Muscle layer of duodenum (tissue), 2 donors: ENCODE measurements around the gene NOLC1.

ENCODE experiments used
- H3K27ac ChIP-seq: one replicate; pipeline ENCODE4 v1.7.0; 2013; ENCODE audit warnings: mild to moderate bottlenecking, low read length
- H3K27me3 ChIP-seq: one replicate; pipeline ENCODE4 v1.7.0; 2013; ENCODE audit warnings: low read depth, mild to moderate bottlenecking, control low read depth, low read length
- H3K36me3 ChIP-seq, 2 donors: one replicate each; pipeline ENCODE4 v1.7.0; 2013; ENCODE audit warnings: low read length in 2 of 2, control low read depth in 1 of 2, mild to moderate bottlenecking in 1 of 2; ENCODE audit not compliant: insufficient read depth in 2 of 2, control insufficient read depth in 1 of 2
- H3K4me1 ChIP-seq, 2 donors: one replicate each; pipeline ENCODE4 v1.7.0; 2013; ENCODE audit warnings: low read length in 2 of 2, mild to moderate bottlenecking in 2 of 2, control low read depth in 1 of 2, moderate library complexity in 1 of 2; ENCODE audit not compliant: insufficient read depth in 2 of 2, control insufficient read depth in 1 of 2
- H3K4me3 ChIP-seq, 2 donors: one replicate each; pipeline ENCODE4 v1.7.0; 2013; ENCODE audit warnings: low read length in 2 of 2, low read depth in 1 of 2, mild to moderate bottlenecking in 1 of 2
- H3K9me3 ChIP-seq, 2 donors: one replicate each; pipeline ENCODE4 v1.7.0; 2013; ENCODE audit warnings: low read length in 2 of 2, control low read depth in 1 of 2, mild to moderate bottlenecking in 1 of 2; ENCODE audit not compliant: control insufficient read depth in 1 of 2
- donor health status: healthy.

Gene NOLC1

DNA sequence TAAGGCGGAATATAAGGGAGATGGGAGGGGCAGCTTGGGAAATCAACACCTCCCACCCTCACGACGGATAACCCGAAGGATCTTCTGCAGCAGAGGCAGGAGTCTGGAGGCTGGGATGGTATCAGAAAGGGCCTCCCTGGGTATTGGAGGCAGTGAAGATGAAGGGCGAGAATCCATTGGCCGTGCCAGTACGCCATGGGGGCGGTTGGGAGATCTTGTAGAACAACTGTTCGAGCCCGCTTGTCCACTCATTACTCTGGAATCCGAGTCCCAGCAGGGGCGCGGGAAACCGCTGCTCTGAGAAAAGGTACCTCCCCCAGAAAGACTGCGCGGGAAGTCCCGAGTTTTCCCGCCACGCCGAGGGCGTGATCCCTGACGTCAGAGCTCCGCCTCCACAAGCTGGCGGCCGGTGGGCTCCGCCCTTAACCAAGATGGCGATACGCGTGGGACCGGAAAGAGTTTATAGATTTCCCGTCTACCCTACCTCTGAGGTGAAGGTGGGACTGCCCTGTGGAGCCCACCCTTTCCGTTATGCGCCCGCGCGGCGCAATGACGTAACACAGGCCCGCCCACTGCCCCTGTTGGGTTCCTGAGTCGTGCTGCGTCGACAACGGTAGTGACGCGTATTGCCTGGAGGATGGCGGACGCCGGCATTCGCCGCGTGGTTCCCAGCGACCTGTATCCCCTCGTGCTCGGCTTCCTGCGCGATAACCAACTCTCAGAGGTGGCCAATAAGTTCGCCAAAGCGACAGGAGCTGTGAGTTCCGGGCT is at the start of gene NOLC1:
Gene NOLC1 (plus strand): TSS at position 616 of the 771 bp plus-strand sequence. CDS start 22 bp downstream, at position 638.
- H3K36me3 ChIP-seq: peaks cover 29 to 46% of the 10 kb centered on the region in 2 donors
- H3K27me3 ChIP-seq: no peaks in the 10 kb centered on the region
- no peaks in the 10 kb centered on the region for H3K9me3 ChIP-seq
- peaks cover 5 to 12% of the 10 kb centered on the region in 2 donors for H3K4me1 ChIP-seq
- peak within 1 kb of the TSS; percentile 76 to 93 for H3K4me3 ChIP-seq
- peak within 1 kb of the TSS; percentile 98 for H3K27ac ChIP-seq

DNA sequence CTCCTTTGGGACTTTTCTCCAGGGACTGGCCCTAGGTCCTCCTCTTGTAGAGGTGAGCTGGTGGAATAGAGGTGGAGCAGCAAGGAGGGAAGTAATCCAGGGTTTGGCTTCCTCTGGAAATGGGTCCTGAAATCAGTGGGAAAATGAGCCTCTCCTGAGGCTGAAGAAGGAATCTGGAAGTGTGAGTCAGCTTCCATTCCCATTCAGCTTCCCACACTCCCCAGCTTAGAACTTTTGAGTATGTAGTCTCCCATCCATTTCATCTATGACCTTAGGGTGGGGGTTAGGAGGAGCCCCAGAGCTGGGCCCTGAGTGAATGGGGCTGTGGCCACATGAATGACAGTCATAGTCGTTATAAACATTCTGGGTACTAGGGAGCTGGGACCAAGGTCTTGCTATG is 49.8 kb upstream of the NOLC1 start:
- Histone ChIP-seq H3K9me3 (no peaks in the 10 kb centered on the region), H3K36me3 (peaks cover 6 to 12% of the 10 kb centered on the region in 2 donors), H3K4me1 (no peaks in the 10 kb centered on the region), H3K4me3 (no peak overlapping the region), H3K27me3 (no peaks in the 10 kb centered on the region), H3K27ac (no peak overlapping the region)

- H3K27ac ChIP-seq: no peak overlapping the region
These were observed 45.2 kb upstream of the NOLC1 start for GRCh38 chr10:102106998-102107397.

GRCh38 chr10:102109166-102110116 is 42.7 kb upstream of the NOLC1 start:
- H3K27ac ChIP-seq: no peak overlapping the region
- H3K4me3 ChIP-seq: no peak overlapping the region
- peaks cover 38 to 48% of the 10 kb centered on the region in 2 donors for H3K36me3 ChIP-seq
- no peaks in the 10 kb centered on the region for H3K27me3 ChIP-seq
- no peaks in the 10 kb centered on the region for H3K9me3 ChIP-seq
- peaks cover 9 to 24% of the 10 kb centered on the region in 2 donors for H3K4me1 ChIP-seq

More at GRCh38 chr10:102106998-102107397, 45.2 kb upstream of the NOLC1 start:
- Histone ChIP-seq H3K36me3 (peaks cover 38 to 48% of the 10 kb centered on the region in 2 donors), H3K4me1 (peaks cover 0 to under 1% of the 10 kb centered on the region in 2 donors), H3K27me3 (no peaks in the 10 kb centered on the region), H3K4me3 (no peak overlapping the region), H3K9me3 (no peaks in the 10 kb centered on the region)

GRCh38 chr10:102111276-102111675 is 40.9 kb upstream of the NOLC1 start:
- no peak overlapping the region for H3K4me3 ChIP-seq
- peaks cover 38 to 48% of the 10 kb centered on the region in 2 donors for H3K36me3 ChIP-seq
- no peaks in the 10 kb centered on the region for H3K9me3 ChIP-seq
- no peak overlapping the region for H3K27ac ChIP-seq
- H3K4me1 ChIP-seq: peaks cover 16 to 37% of the 10 kb centered on the region in 2 donors
- no peaks in the 10 kb centered on the region for H3K27me3 ChIP-seq

DNA sequence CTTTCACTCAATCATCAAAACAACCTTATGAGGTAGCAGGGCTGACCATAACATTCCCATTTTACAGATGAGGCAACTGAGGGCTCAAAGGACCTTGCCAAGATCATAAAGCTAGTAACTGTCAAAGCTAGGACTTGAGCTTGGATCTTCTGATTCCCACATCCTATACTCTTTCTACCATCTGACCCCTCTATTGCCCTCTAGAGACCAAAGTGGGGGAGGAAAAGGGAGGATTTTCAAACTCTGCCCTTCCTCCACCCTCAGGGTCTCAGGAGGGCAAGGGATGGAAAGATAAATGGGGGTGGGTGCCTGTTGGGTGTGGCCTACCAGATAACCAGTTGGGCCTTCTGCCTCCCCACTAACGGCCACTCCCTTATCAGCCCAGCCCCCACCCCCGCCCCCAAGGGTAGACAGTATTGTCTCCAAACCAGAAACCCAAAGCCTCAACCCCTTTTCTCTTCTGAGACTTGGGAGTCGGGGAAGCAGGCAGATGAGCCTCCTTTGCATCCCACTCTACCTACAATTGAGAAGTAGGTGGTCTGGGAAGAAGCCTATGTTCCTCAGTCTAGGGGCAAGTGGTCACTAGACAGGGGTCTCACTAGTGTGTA is 39.9 kb upstream of the NOLC1 start:
- Histone ChIP-seq H3K9me3 (no peaks in the 10 kb centered on the region), H3K36me3 (peaks cover 32 to 39% of the 10 kb centered on the region in 2 donors), H3K4me1 (peaks cover 25 to 48% of the 10 kb centered on the region in 2 donors), H3K27ac (no peak overlapping the region), H3K4me3 (peak overlapping the region in 1 of 2 donors; percentile 65), H3K27me3 (no peaks in the 10 kb centered on the region)

GRCh38 chr10:102113261-102113955 is 38.8 kb upstream of the NOLC1 start:
- Histone ChIP-seq H3K4me1 (peaks cover 35 to 58% of the 10 kb centered on the region in 2 donors), H3K9me3 (no peaks in the 10 kb centered on the region), H3K27me3 (no peaks in the 10 kb centered on the region), H3K36me3 (peaks cover 29 to 30% of the 10 kb centered on the region in 2 donors), H3K4me3 (peak overlapping the region; percentile 65 to 66), H3K27ac (peak overlapping the region; percentile 5)

DNA sequence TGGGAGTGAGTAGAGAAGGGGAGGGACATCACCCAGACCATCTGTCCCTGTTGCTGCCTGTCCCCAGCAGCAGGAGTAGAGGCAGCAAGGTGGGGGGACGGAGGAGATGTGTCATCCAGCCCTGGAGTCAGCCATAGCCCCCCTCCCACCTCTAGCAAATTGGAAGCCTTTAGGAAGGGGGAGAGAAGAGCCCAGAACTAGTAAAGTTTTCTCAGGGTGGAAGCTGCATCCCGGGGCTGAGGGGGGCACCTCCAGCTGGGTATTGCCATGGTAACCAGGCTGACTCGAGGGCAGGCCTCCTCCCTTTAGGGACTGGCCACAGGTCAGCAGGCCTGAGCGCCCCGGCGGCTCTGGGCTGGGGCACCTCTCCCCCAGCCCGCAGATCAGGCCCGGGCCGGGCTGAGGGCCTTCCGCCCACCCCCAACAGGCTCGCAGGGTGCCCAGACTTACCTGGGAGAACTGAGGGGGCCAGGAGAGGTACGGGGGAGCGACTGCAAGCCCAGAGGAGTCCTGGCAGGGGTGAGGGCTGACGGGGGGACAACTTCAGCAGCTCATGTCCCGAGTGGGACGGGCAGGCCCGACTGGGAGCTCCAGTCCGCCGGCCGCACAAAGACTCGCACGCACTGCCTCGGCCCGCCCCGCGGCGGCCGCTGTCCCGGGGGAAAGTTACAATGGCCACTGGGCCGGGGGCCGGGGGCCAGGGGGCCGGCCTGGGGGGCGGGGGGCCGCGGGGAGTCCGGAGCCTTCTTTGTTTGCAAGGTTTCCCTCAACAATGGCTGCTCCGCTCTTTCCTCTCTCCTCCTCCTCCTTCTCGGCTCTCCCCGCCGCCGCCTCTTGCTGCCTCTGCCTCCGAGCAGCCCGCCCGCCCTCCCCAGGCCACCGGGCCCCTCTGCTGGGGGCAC is 38.0 kb upstream of the NOLC1 start:
- Histone ChIP-seq H3K27me3 (no peaks in the 10 kb centered on the region), H3K4me3 (peak overlapping the region; percentile 66 to 67), H3K36me3 (peaks cover 21 to 22% of the 10 kb centered on the region in 2 donors), H3K27ac (peak overlapping the region; percentile 5), H3K9me3 (no peaks in the 10 kb centered on the region), H3K4me1 (peaks cover 41 to 65% of the 10 kb centered on the region in 2 donors)

GRCh38 chr10:102114861-102115618 is 37.1 kb upstream of the NOLC1 start:
- Histone ChIP-seq H3K27me3 (no peaks in the 10 kb centered on the region), H3K4me1 (peaks cover 41 to 65% of the 10 kb centered on the region in 2 donors), H3K9me3 (no peaks in the 10 kb centered on the region), H3K4me3 (peak overlapping the region; percentile 60 to 67), H3K36me3 (peaks cover 13 to 14% of the 10 kb centered on the region in 2 donors), H3K27ac (peak overlapping the region; percentile 72)
